GM21367 (cell line): ENCODE data around the gene TMEM120A.

Experiments
- ATAC-seq: cut with Tn5 transposase; IDR thresholded peaks from one replicate; pipeline ENCODE4 v1.9.1; 2021; ENCODE audit not compliant: unreplicated experiment

TMEM120A gene

GRCh38 chr7:75981453-75982305, 12.7 kb downstream of the TMEM120A start:
- no peak for ATAC-seq

- no peak for ATAC-seq
Observed at GRCh38 chr7:75981203-75981452, 13.3 kb downstream of the TMEM120A start.

GRCh38 chr7:75980430-75981202, 13.8 kb downstream of the TMEM120A start:
- no peak for ATAC-seq

GRCh38 chr7:75979759-75980429, 14.5 kb downstream of the TMEM120A start:
- no peak for ATAC-seq

GRCh38 chr7:75977743-75978142, 16.7 kb downstream of the TMEM120A start:
- no peak for ATAC-seq

- ATAC-seq: no peak
Observed at GRCh38 chr7:75971961-75972763, 22.2 kb downstream of the TMEM120A start.

- no peak for ATAC-seq
Observed at GRCh38 chr7:75971309-75971960, 23.0 kb downstream of the TMEM120A start.

GRCh38 chr7:75969704-75970498, 24.5 kb downstream of the TMEM120A start:
- ATAC-seq: no peak

- ATAC-seq: no peak
Observed at GRCh38 chr7:75969182-75969581, 25.2 kb downstream of the TMEM120A start.

- no peak for ATAC-seq
Observed at GRCh38 chr7:75968561-75969001, 25.8 kb downstream of the TMEM120A start.

- ATAC-seq: no peak
Observed at GRCh38 chr7:75968012-75968411, 26.4 kb downstream of the TMEM120A start.

- no peak for ATAC-seq
Observed at GRCh38 chr7:75967487-75967997, 26.9 kb downstream of the TMEM120A start.

- ATAC-seq: no peak
Observed at GRCh38 chr7:75967055-75967454, 27.3 kb downstream of the TMEM120A start.

- ATAC-seq: no peak
Observed at GRCh38 chr7:75966190-75966961, 28.0 kb downstream of the TMEM120A start.

GRCh38 chr7:75965617-75966016, 28.8 kb downstream of the TMEM120A start:
- no peak for ATAC-seq

- no peak for ATAC-seq
Observed at GRCh38 chr7:75963381-75963995, 30.9 kb downstream of the TMEM120A start.

- ATAC-seq: no peak
Observed at GRCh38 chr7:75962607-75963380, 31.6 kb downstream of the TMEM120A start.
